Caco-2 (cell line): ENCODE data around the gene RNF2. TPM values are rescaled to one million over a fixed set of nuclear protein-coding genes. Genes with fewer than 3 reads are reported as not detected.

Experiments
- BruUV-seq: library from RNA; stranded (reverse); fragments of 400-500 nt; replicated peaks from 2 replicates; lab custom pipeline; 2021; lab: Mats Ljungman, UMichigan
- CTCF ChIA-PET: fragments of 300-600 bp; sonication (Branson Sonifier 250); formaldehyde crosslinking; loops from one replicate; lab custom pipeline; 2022; ENCODE audit warnings: antibody characterized with exemption; lab: Charles Lee
- POLR2A ChIA-PET: fragments of 300-600 bp; sonication (Branson Sonifier 250); formaldehyde crosslinking; loops from one replicate; lab custom pipeline; 2022; ENCODE audit warnings: antibody characterized with exemption; lab: Charles Lee
- DNase-seq, 2 experiments: peaks; one replicate each; pipeline versions ENCODE4 v3.0.0 to v3.0.0-alpha.2; 2020 to 2022
- H3K27me3 ChIP-seq: replicated peaks from 2 replicates; pipeline ENCODE4 v1.6.0; 2011; ENCODE audit warnings: low read length; ENCODE audit not compliant: control insufficient read depth, insufficient read depth
- H3K36me3 ChIP-seq: 2 replicates; pipeline ENCODE4 v1.5.1; 2011; ENCODE audit warnings: low read length; ENCODE audit not compliant: control insufficient read depth, insufficient read depth
- H3K4me1 ChIP-seq: fragments of 250-450 bp; sonication (Bioruptor Pico); 2 replicates; pipeline ENCODE4 v1.5.1; 2020; ENCODE audit warnings: mild to moderate bottlenecking
- H3K4me3 ChIP-seq: 2 replicates; pipeline ENCODE4 v1.5.1; 2011; ENCODE audit warnings: low read depth, mild to moderate bottlenecking, control low read depth, low read length
- H3K9me3 ChIP-seq: fragments of 250-450 bp; sonication (Bioruptor Pico); 2 replicates; pipeline ENCODE4 v1.5.1; 2020; ENCODE audit warnings: mild to moderate bottlenecking, moderate library complexity
- H3K27ac Mint-ChIP-seq: one replicate; pipeline ENCODE4 v1.8.0; 2022; ENCODE audit warnings: mixed read lengths; ENCODE audit not compliant: unreplicated experiment
- H3K27me3 Mint-ChIP-seq: one replicate; pipeline ENCODE4 v1.8.0; 2022; ENCODE audit warnings: mixed read lengths; ENCODE audit not compliant: insufficient read depth, unreplicated experiment
- H3K36me3 Mint-ChIP-seq: one replicate; pipeline ENCODE4 v1.8.0; 2022; ENCODE audit warnings: mild to moderate bottlenecking, mixed read lengths; ENCODE audit not compliant: insufficient read depth, unreplicated experiment
- H3K4me1 Mint-ChIP-seq: one replicate; pipeline ENCODE4 v1.8.0; 2022; ENCODE audit warnings: low read depth, mixed read lengths; ENCODE audit not compliant: unreplicated experiment
- H3K4me3 Mint-ChIP-seq: one replicate; pipeline ENCODE4 v1.8.0; 2022; ENCODE audit warnings: mild to moderate bottlenecking, moderate library complexity, mixed read lengths; ENCODE audit not compliant: unreplicated experiment
- H3K9me3 Mint-ChIP-seq: one replicate; pipeline ENCODE4 v1.8.0; 2022; ENCODE audit warnings: mixed read lengths; ENCODE audit not compliant: unreplicated experiment
- CTCF ChIP-seq, 2 experiments: fragments of 200-600 bp in 1 of 2; IDR thresholded peaks; 1 replicate in 1 of 2; 2 replicates in 1 of 2; pipeline versions ENCODE4 v1.5.1 to v1.8.0; 2011 to 2022; ENCODE audit warnings: antibody characterized with exemption in 1 of 2, control low read depth in 1 of 2, inconsistent platforms in 1 of 2, low read depth in 1 of 2, low read length in 1 of 2, mild to moderate bottlenecking in 1 of 2, moderate library complexity in 1 of 2; ENCODE audit not compliant: insufficient read depth in 1 of 2, severe bottlenecking in 1 of 2, unreplicated experiment in 1 of 2
- intact Hi-C: fragments of 100-400 bp; cut with micrococcal nuclease; formaldehyde crosslinking; loops from one replicate; pipeline ENCODE4 v1.10.0; 2022; ENCODE audit not compliant: unreplicated experiment
- total RNA-seq: library from RNA; stranded (reverse); gene quantifications from 2 replicates; pipeline ENCODE4 v1.2.3, GENCODE V29; 2022

The RNF2 gene
- total RNA-seq, 1 experiment from 2014 or later = 31.7 TPM

GRCh38 chr1:185075476-185075875 is 30.1 kb downstream of the RNF2 start:
- Histone ChIP-seq H3K27me3 (no peaks in the 10 kb centered on the region), H3K4me3 (no peak overlapping the region), H3K4me1 (no peaks in the 10 kb centered on the region), H3K9me3 (no peaks in the 10 kb centered on the region), H3K36me3 (no peaks in the 10 kb centered on the region)
- intact Hi-C loops = no loop called here
- CTCF ChIA-PET = interaction anchor here (0.6 kb wide), 1 partner anchor 467 kb away, joined by 3 read pairs; no protein-coding TSS in a partner anchor
- no peaks in the 10 kb centered on the region for H3K36me3 Mint-ChIP-seq
- H3K9me3 Mint-ChIP-seq = peaks cover 10% of the 10 kb centered on the region
- no peak for TF ChIP-seq CTCF (IDR thresholded peaks at IDR 0.05; ENCODE audit: insufficient read depth in 1 of 2, low read depth in 1 of 2, low read length in 1 of 2, severe bottlenecking in 1 of 2, unreplicated experiment in 1 of 2)
- POLR2A ChIA-PET = no interaction called here
- no peak for DNase-seq
- BruUV-seq = no TSS peak
- peaks cover 6% of the 10 kb centered on the region for H3K4me1 Mint-ChIP-seq
- H3K27me3 Mint-ChIP-seq = no peaks in the 10 kb centered on the region
- H3K27ac Mint-ChIP-seq = no peak overlapping the region
- no peak overlapping the region for H3K4me3 Mint-ChIP-seq

DNA sequence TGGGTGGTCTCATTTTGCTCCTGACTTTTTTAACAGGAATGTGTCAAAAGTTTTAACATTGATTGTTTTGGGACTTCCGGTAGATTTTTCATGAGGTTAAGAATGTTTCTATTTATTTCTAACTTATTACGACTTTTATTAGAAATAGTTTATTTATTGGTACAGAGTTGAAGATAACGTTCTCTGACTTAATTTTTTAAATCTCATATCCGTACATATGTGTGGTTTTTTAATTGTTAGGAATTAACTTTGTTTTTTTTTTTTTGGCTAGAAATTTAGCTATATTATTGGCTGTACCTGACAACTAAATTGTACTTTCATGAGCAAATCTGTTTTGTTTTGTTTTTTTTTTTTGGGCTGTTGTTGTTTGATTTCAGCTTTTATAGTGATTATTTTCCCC is 32.0 kb downstream of the RNF2 start:
- H3K27ac Mint-ChIP-seq = no peak overlapping the region
- intact Hi-C loops = no loop called here
- Histone ChIP-seq H3K4me3 (no peak overlapping the region), H3K36me3 (no peaks in the 10 kb centered on the region), H3K4me1 (no peaks in the 10 kb centered on the region), H3K27me3 (no peaks in the 10 kb centered on the region), H3K9me3 (no peaks in the 10 kb centered on the region)
- H3K27me3 Mint-ChIP-seq = no peaks in the 10 kb centered on the region
- no peak for TF ChIP-seq CTCF (IDR thresholded peaks at IDR 0.05; ENCODE audit: insufficient read depth in 1 of 2, low read depth in 1 of 2, low read length in 1 of 2, severe bottlenecking in 1 of 2, unreplicated experiment in 1 of 2)
- no peak overlapping the region for H3K4me3 Mint-ChIP-seq
- DNase-seq = no peak
- H3K9me3 Mint-ChIP-seq = peaks cover 10% of the 10 kb centered on the region
- no TSS peak for BruUV-seq
- ChIA-PET POLR2A (no interaction called here), CTCF (no interaction called here)
- H3K36me3 Mint-ChIP-seq = no peaks in the 10 kb centered on the region
- peaks cover 6% of the 10 kb centered on the region for H3K4me1 Mint-ChIP-seq

GRCh38 chr1:185080422-185080821 is 35.1 kb downstream of the RNF2 start:
- no peaks in the 10 kb centered on the region for H3K9me3 ChIP-seq
- TF ChIP-seq CTCF (IDR thresholded peaks at IDR 0.05; ENCODE audit: insufficient read depth in 1 of 2, low read depth in 1 of 2, low read length in 1 of 2, severe bottlenecking in 1 of 2, unreplicated experiment in 1 of 2) = no peak
- Mint-ChIP-seq H3K27me3 (no peaks in the 10 kb centered on the region), H3K4me1 (peaks cover 6% of the 10 kb centered on the region), H3K4me3 (no peak overlapping the region), H3K27ac (no peak overlapping the region), H3K9me3 (peaks cover 10% of the 10 kb centered on the region), H3K36me3 (no peaks in the 10 kb centered on the region)
- intact Hi-C loops = no loop called here
- H3K36me3 ChIP-seq = no peaks in the 10 kb centered on the region
- BruUV-seq = no TSS peak
- no peaks in the 10 kb centered on the region for H3K27me3 ChIP-seq
- no peak for DNase-seq
- POLR2A ChIA-PET = no interaction called here
- no peaks in the 10 kb centered on the region for H3K4me1 ChIP-seq
- H3K4me3 ChIP-seq = no peak overlapping the region
- CTCF ChIA-PET = no interaction called here
